HUES6 (cell line): Measurements from ENCODE around the gene BFSP1.

Source experiments
- H3K27ac ChIP-seq: 2 replicates; pipeline ENCODE4 v1.7.0; 2013; ENCODE audit warnings: low read depth, mild to moderate bottlenecking, low read length, inconsistent platforms
- H3K27me3 ChIP-seq: 2 replicates; pipeline ENCODE4 v1.6.1; 2013; ENCODE audit warnings: low read length; ENCODE audit not compliant: control insufficient read depth, insufficient read depth
- H3K36me3 ChIP-seq: 2 replicates; pipeline ENCODE4 v1.6.1; 2013; ENCODE audit warnings: low read length; ENCODE audit not compliant: control insufficient read depth, insufficient read depth
- H3K4me1 ChIP-seq: 2 replicates; pipeline ENCODE4 v1.6.1; 2013; ENCODE audit warnings: low read length; ENCODE audit not compliant: control insufficient read depth, insufficient read depth
- H3K4me3 ChIP-seq: 2 replicates; pipeline ENCODE4 v1.5.1; 2013; ENCODE audit warnings: low read depth, low read length
- H3K9ac ChIP-seq: one replicate; pipeline ENCODE4 v1.6.1; 2013; ENCODE audit warnings: mild to moderate bottlenecking, low read length
- H3K9me3 ChIP-seq: 2 replicates; pipeline ENCODE4 v1.6.1; 2013; ENCODE audit warnings: low read depth, low read length; ENCODE audit not compliant: control insufficient read depth, insufficient read depth

Gene BFSP1

GRCh38 chr20:17445543-17445942 lies 85.6 kb downstream of the BFSP1 start:
- Histone ChIP-seq H3K27ac (no peak overlapping the region), H3K27me3 (peaks cover 7% of the 10 kb centered on the region; the same call in 1 of the 2 replicates), H3K9me3 (peaks cover under 1% of the 10 kb centered on the region; the same call in 1 of the 2 replicates), H3K9ac (no peak overlapping the region), H3K36me3 (no peaks in the 10 kb centered on the region), H3K4me3 (no peak overlapping the region), H3K4me1 (no peaks in the 10 kb centered on the region)

GRCh38 chr20:17444091-17444490 lies 87.1 kb downstream of the BFSP1 start:
- H3K9me3 ChIP-seq: no peaks in the 10 kb centered on the region
- H3K9ac ChIP-seq: no peak overlapping the region
- no peak overlapping the region for H3K27ac ChIP-seq
- H3K27me3 ChIP-seq: peaks cover 7% of the 10 kb centered on the region; the same call in 1 of the 2 replicates
- H3K4me3 ChIP-seq: no peak overlapping the region
- no peaks in the 10 kb centered on the region for H3K36me3 ChIP-seq
- no peaks in the 10 kb centered on the region for H3K4me1 ChIP-seq
